ENCODE results near the gene FAM25C.
"Not testable (repeated sequence)": the region's sequence is repeated elsewhere in the genome, so short reads cannot be mapped to it uniquely, and the experiment has no call there.

The FAM25C gene

GRCh38 chr10:47971598-47971997 lies 28.0 kb downstream of the FAM25C start:
- not testable (repeated sequence) for H3K27me3 Mint-ChIP-seq (ENCODE audit: low read depth); H3K27ac Mint-ChIP-seq; H3K36me3 Mint-ChIP-seq (ENCODE audit: low read depth); H3K9me3 Mint-ChIP-seq; H3K4me3 Mint-ChIP-seq; H3K4me1 Mint-ChIP-seq (ENCODE audit: low read depth)

GRCh38 chr10:47970047-47970446 lies 29.5 kb downstream of the FAM25C start:
- not testable (repeated sequence) for H3K27me3 Mint-ChIP-seq (ENCODE audit: low read depth); H3K4me3 Mint-ChIP-seq; H3K9me3 Mint-ChIP-seq; H3K27ac Mint-ChIP-seq; H3K4me1 Mint-ChIP-seq (ENCODE audit: low read depth); H3K36me3 Mint-ChIP-seq (ENCODE audit: low read depth)

GRCh38 chr10:47968988-47969387 lies 30.6 kb downstream of the FAM25C start:
- H3K4me3 Mint-ChIP-seq; H3K27me3 Mint-ChIP-seq (ENCODE audit: low read depth); H3K27ac Mint-ChIP-seq; H3K36me3 Mint-ChIP-seq (ENCODE audit: low read depth); H3K4me1 Mint-ChIP-seq (ENCODE audit: low read depth); H3K9me3 Mint-ChIP-seq: not testable (repeated sequence)

- not testable (repeated sequence) for H3K4me1 Mint-ChIP-seq (ENCODE audit: low read depth); H3K36me3 Mint-ChIP-seq (ENCODE audit: low read depth); H3K9me3 Mint-ChIP-seq; H3K27me3 Mint-ChIP-seq (ENCODE audit: low read depth); H3K4me3 Mint-ChIP-seq; H3K27ac Mint-ChIP-seq
Observed at GRCh38 chr10:47964280-47965063, 35.1 kb downstream of the FAM25C start.

GRCh38 chr10:47962785-47963184 lies 36.8 kb downstream of the FAM25C start:
- H3K27me3 Mint-ChIP-seq (ENCODE audit: low read depth); H3K9me3 Mint-ChIP-seq; H3K36me3 Mint-ChIP-seq (ENCODE audit: low read depth); H3K4me3 Mint-ChIP-seq; H3K27ac Mint-ChIP-seq; H3K4me1 Mint-ChIP-seq (ENCODE audit: low read depth): not testable (repeated sequence)

- H3K9me3 Mint-ChIP-seq; H3K27me3 Mint-ChIP-seq (ENCODE audit: low read depth); H3K4me3 Mint-ChIP-seq; H3K4me1 Mint-ChIP-seq (ENCODE audit: low read depth); H3K27ac Mint-ChIP-seq; H3K36me3 Mint-ChIP-seq (ENCODE audit: low read depth): not testable (repeated sequence)
Observed at GRCh38 chr10:47960699-47961098, 38.9 kb downstream of the FAM25C start.

- H3K4me3 Mint-ChIP-seq; H3K27me3 Mint-ChIP-seq (ENCODE audit: low read depth); H3K9me3 Mint-ChIP-seq; H3K4me1 Mint-ChIP-seq (ENCODE audit: low read depth); H3K36me3 Mint-ChIP-seq (ENCODE audit: low read depth); H3K27ac Mint-ChIP-seq: not testable (repeated sequence)
Observed at GRCh38 chr10:47959677-47960076, 39.9 kb downstream of the FAM25C start.

GRCh38 chr10:47957158-47957557 lies 42.4 kb downstream of the FAM25C start:
- H3K4me1 Mint-ChIP-seq (ENCODE audit: low read depth); H3K4me3 Mint-ChIP-seq; H3K27me3 Mint-ChIP-seq (ENCODE audit: low read depth); H3K27ac Mint-ChIP-seq; H3K36me3 Mint-ChIP-seq (ENCODE audit: low read depth); H3K9me3 Mint-ChIP-seq: not testable (repeated sequence)

- not testable (repeated sequence) for H3K27me3 Mint-ChIP-seq (ENCODE audit: low read depth)
Observed at GRCh38 chr10:47947424-47947823, 52.2 kb downstream of the FAM25C start.

More at GRCh38 chr10:47947424-47947823, 52.2 kb downstream of the FAM25C start:
- not testable (repeated sequence) for H3K36me3 Mint-ChIP-seq (ENCODE audit: low read depth); H3K9me3 Mint-ChIP-seq; H3K27ac Mint-ChIP-seq; H3K4me1 Mint-ChIP-seq (ENCODE audit: low read depth); H3K4me3 Mint-ChIP-seq

Data from T-helper 1 cell treated with Interleukin-12 subunit alpha and Interleukin-12 subunit beta and Interleukin-4 antibody, amounts not matched to agents 30 μg/mL and 1 μg/mL, for 36 hours (primary cell).